ENCODE results near the gene ALDH3B2.

DNA sequence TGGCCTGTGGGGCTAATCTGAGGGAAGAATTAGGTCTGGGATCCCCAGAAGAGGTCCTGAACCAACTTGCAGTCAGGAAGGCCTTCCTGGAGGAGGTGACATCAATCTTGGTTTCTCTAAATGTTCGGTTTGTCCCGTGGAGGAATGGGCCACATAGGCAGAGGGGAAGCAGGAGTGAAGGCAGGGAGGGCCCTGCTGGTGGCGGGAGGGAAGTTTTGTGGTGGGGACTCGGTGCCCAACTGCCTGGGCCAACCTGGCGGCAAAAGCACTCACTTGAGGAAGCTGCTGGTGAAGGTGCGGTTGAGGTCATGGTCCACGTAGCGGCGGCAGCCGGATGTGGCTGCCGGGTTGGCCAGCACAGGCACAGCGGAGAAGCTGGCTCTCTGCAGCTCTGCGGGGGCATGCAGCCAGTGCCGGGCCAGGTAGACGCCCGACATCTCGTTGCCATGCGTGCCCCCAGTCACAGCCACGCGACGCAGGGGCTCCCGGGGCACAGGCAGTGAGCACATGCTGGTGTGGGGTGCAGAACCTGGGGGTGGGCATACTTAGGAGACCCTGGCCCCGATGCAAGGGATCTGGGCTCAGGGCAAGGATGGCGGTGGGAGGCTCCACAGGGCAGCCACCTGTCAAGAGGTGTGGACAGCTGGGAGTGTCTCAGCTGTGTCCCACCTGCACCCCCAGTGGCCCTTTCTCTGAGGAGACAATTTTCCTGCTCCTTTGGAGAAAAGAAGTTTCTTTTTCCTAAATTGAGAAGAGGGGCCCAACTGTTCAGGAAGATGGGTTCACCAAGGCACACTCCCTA is 27.7 kb downstream of the ALDH3B2 start:
- TF ChIP-seq, protein P1, sequence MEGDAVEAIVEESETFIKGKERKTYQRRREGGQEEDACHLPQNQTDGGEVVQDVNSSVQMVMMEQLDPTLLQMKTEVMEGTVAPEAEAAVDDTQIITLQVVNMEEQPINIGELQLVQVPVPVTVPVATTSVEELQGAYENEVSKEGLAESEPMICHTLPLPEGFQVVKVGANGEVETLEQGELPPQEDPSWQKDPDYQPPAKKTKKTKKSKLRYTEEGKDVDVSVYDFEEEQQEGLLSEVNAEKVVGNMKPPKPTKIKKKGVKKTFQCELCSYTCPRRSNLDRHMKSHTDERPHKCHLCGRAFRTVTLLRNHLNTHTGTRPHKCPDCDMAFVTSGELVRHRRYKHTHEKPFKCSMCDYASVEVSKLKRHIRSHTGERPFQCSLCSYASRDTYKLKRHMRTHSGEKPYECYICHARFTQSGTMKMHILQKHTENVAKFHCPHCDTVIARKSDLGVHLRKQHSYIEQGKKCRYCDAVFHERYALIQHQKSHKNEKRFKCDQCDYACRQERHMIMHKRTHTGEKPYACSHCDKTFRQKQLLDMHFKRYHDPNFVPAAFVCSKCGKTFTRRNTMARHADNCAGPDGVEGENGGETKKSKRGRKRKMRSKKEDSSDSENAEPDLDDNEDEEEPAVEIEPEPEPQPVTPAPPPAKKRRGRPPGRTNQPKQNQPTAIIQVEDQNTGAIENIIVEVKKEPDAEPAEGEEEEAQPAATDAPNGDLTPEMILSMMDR (conservative IDR thresholded peaks at IDR 0.05; ENCODE audit: low read length): no peak
- no peak for TF ChIP-seq EZH2phosphoT487 (IDR thresholded peaks at IDR 0.05; ENCODE audit: borderline replicate concordance)
